ENCODE measurements around the gene KLHL29.

KLHL29 gene

GRCh38 chr2:23683001-23683400 lies 298.0 kb downstream of the KLHL29 start:
- no peak for DNase-seq (ENCODE audit: low read depth)

- no peak for DNase-seq (ENCODE audit: low read depth)
These were observed 299.6 kb downstream of the KLHL29 start for GRCh38 chr2:23684395-23685176.

- DNase-seq (ENCODE audit: low read depth), result no peak
These were observed 300.2 kb downstream of the KLHL29 start for GRCh38 chr2:23685181-23685580.

GRCh38 chr2:23685706-23686105 lies 300.7 kb downstream of the KLHL29 start:
- DNase-seq (ENCODE audit: low read depth), result no peak

GRCh38 chr2:23686405-23687029 lies 301.5 kb downstream of the KLHL29 start:
- DNase-seq (ENCODE audit: low read depth), result no peak

- DNase-seq (ENCODE audit: low read depth), result no peak
These were observed 302.2 kb downstream of the KLHL29 start for GRCh38 chr2:23687214-23687613.

GRCh38 chr2:23687713-23688112 lies 302.7 kb downstream of the KLHL29 start:
- DNase-seq (ENCODE audit: low read depth), result no peak

- no peak for DNase-seq (ENCODE audit: low read depth)
These were observed 303.6 kb downstream of the KLHL29 start for GRCh38 chr2:23688486-23689130.

- no peak for DNase-seq (ENCODE audit: low read depth)
These were observed 304.2 kb downstream of the KLHL29 start for GRCh38 chr2:23689131-23689700.

GRCh38 chr2:23689891-23690290 lies 304.9 kb downstream of the KLHL29 start:
- no peak for DNase-seq (ENCODE audit: low read depth)

GRCh38 chr2:23690421-23691105 lies 305.6 kb downstream of the KLHL29 start:
- no peak for DNase-seq (ENCODE audit: low read depth)

- DNase-seq (ENCODE audit: low read depth), result no peak
These were observed 306.1 kb downstream of the KLHL29 start for GRCh38 chr2:23691106-23691470.

GRCh38 chr2:23691565-23691964 lies 306.6 kb downstream of the KLHL29 start:
- DNase-seq (ENCODE audit: low read depth), result no peak

GRCh38 chr2:23692263-23692662 lies 307.3 kb downstream of the KLHL29 start:
- DNase-seq (ENCODE audit: low read depth), result no peak

GRCh38 chr2:23692851-23693605 lies 308.0 kb downstream of the KLHL29 start:
- no peak for DNase-seq (ENCODE audit: low read depth)

GRCh38 chr2:23693606-23693951 lies 308.6 kb downstream of the KLHL29 start:
- DNase-seq (ENCODE audit: low read depth), result no peak

GRCh38 chr2:23694058-23695045 lies 309.4 kb downstream of the KLHL29 start:
- DNase-seq (ENCODE audit: low read depth), result no peak

GRCh38 chr2:23695214-23695889 lies 310.4 kb downstream of the KLHL29 start:
- DNase-seq (ENCODE audit: low read depth), result no peak

GRCh38 chr2:23695890-23696751 lies 311.1 kb downstream of the KLHL29 start:
- DNase-seq (ENCODE audit: low read depth), result no peak
